NCI-H524 treated with DMSO at 0.1 percent for 48 hours (cell line): ENCODE measurements around the gene MAP4K5.

ENCODE experiments used
- DNase-seq: peaks from one replicate; lab custom pipeline; 2025; lab: John Stamatoyannopoulos, UW

Gene MAP4K5

GRCh38 chr14:50476134-50476533 lies 56.2 kb downstream of the MAP4K5 start:
- DNase-seq: no peak

DNA sequence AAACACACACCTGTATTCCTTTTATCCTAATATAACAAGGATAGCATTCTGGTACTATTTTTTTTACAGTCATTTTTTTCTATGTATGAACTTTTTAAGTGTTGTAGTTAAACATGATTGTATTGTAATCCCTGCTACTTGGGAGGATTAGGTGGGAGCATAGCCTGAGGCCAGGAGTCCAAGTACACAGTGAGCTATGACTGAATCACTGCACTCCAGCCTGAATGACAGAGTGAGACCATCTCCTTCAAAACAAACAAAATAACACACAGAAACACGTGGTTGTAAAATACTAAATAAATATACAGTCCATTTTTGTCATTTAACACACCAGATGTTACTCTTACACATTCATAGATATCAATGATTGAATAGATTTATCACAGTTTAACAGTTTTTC lies 56.9 kb downstream of the MAP4K5 start:
- no peak for DNase-seq

DNA sequence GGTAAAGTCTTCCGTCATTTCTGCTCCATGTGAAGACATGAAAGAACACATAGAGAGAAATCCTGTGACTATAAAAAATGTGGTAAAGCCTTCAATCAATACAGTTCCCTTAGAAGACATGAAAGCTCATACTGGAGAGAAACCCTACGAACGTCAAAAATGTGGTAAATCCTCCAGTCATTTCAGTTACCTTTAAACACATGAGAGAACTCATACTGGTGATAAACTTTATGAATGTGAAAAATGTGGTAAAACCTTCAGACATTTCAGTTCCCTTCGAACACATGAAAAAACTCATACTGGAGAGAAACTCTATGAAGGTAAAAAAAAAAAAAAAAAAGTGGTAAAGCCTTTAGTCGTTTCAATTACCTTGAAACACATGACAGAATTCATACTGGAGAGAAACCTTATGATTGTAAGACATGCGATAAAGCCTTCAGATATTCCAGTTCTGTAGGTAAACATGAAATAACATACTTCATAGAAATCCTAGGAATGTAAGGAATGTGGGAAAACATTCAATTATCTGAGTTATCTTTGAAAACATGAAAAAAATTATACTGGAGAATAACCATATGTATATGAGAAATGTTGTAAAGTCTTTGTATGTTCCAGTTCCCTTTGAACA lies 60.4 kb downstream of the MAP4K5 start:
- no peak for DNase-seq

GRCh38 chr14:50469982-50470381 lies 62.4 kb downstream of the MAP4K5 start:
- no peak for DNase-seq

- no peak for DNase-seq
These were observed 70.3 kb downstream of the MAP4K5 start for GRCh38 chr14:50462111-50462510.

GRCh38 chr14:50453869-50454268 lies 78.5 kb downstream of the MAP4K5 start:
- no peak for DNase-seq

- DNase-seq: no peak
These were observed 79.2 kb downstream of the MAP4K5 start for GRCh38 chr14:50452979-50453705.

DNA sequence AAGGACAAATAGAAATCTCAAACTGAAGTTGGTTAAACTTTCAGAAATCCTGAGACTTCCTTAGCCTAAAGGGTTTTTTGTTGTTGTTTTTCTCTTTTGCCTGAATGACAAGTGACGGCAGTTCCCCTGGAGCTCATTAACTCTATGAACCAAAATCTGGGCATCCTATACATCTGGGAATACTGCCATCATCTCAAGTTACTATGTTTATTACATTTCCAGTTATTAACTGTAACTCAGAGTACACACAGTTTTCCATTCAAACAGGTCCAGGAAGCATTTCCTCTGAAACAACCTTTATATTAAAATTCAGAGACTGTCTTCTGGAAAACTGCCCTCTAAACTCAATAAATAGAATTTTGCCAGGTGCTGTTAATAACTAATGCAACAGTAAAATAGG lies 80.1 kb downstream of the MAP4K5 start:
- DNase-seq: no peak

DNA sequence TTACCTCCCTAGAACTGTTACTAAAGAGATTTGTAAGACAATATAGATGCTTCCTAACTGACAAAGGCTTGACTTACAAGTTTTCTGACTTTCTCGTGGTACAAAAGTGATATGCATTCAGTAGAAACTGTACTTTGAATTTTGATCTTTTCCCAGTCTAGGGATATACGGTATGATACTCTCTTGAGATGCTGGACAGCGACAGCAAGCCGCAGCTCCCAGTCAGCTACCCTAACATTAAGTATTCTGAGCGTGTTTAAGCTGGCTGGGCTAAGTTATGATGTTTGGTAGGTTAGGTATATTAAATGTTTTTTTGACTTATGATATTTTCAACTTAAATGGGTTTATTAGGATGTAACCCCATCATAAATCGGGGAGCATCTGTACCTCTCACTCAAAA lies 80.5 kb downstream of the MAP4K5 start:
- no peak for DNase-seq

GRCh38 chr14:50447461-50447860 lies 84.9 kb downstream of the MAP4K5 start:
- DNase-seq: no peak

DNA sequence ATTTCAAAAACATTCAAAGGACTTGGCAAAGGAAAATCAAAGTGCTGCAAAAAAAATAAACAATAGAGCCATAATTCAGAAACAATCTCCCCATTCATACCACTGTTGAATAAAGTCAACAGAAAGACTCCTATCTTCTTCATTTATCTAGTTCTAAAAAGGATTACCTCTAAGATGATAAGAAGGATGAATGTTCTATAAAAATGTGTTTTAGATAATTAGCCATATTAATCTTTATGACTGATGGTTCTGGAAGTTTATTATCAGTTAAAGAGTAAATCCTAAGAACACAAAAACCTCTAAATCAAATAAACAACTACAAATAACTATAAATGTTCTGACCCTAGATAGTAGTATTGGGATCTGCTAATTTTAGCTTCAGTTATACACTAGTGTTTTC lies 97.8 kb downstream of the MAP4K5 start:
- no peak for DNase-seq

DNA sequence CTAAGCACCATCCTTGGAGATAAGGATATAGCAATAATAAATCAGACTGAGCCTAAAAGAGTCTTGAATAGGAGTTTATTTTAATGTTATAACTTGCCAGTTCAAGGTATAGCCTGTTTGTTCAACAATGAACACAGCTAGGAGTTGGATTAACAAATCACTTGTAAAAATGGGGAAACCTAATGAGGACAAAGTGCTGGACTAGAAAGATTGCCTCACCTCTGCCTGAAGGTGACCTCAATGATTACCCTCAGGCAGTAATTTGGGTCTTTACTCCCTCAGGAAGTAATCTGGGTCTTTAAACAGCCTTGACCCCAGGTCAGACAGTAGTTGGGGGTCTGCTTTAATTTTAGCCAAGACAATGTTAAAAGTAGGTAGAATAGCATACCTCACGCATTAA lies 100.2 kb downstream of the MAP4K5 start:
- DNase-seq: no peak

DNA sequence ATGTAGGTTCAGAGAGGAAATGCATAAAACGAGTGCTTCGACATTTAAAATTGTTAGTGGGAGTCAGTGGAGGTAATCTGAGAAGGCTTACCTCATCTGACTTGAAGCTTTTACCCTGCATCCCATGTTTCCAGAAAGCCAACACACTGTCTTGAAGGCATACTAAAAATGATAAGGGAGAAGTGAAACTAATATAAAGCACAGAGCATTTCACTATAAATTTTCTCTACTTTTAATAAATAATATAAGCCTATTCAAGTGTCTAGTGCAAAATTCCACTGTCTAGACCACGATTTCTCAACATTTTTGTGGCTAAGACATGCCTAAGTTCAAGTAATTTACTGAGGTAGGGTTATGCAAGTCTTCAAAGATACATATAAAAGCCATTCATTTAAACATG lies 106.6 kb downstream of the MAP4K5 start:
- no peak for DNase-seq

DNA sequence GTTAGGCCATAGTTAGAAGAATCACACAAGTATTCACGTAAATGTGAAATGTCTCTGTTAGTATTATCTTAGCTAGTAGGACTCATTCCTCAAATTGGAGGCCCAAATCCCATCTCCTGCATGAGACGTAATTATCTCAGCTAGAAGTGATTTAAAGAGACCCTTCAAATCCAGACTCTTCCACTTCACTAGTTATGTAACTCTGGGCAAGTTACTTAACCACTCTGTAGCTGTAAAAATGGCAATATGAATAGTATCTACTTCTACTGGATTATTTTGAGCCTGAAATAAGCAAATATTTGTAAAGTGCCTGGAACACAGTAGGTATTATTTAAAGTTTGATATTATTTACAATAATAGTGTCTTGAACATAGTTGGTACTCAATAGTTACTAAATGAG lies 107.3 kb downstream of the MAP4K5 start:
- DNase-seq: no peak

GRCh38 chr14:50423529-50423928 lies 108.8 kb downstream of the MAP4K5 start:
- no peak for DNase-seq

GRCh38 chr14:50421499-50421898 lies 110.9 kb downstream of the MAP4K5 start:
- DNase-seq: no peak

DNA sequence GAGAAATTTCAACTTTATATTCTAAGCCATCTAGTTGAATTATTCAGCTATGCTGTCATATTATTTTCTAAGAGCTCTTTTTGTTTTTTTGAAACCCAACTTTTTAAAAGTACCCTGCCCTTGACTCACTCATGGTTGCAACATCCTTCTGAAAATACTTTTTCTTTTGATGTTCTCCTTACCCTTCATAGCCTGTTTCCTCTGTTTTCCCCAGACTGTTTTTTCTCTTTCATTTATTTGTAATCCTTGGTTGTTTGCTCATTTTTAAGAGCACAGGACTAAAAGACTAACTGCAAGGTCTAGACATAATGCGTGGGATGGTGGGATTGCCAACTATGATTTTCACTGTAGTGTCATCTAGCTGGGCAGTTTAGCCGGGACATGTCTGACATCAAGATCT lies 114.5 kb downstream of the MAP4K5 start:
- no peak for DNase-seq

- no peak for DNase-seq
These were observed 121.4 kb downstream of the MAP4K5 start for GRCh38 chr14:50410921-50411320.

- no peak for DNase-seq
These were observed 122.3 kb downstream of the MAP4K5 start for GRCh38 chr14:50410071-50410470.

GRCh38 chr14:50407111-50407812 lies 125.1 kb downstream of the MAP4K5 start:
- no peak for DNase-seq

GRCh38 chr14:50403419-50403818 lies 128.9 kb downstream of the MAP4K5 start:
- DNase-seq: no peak

DNA sequence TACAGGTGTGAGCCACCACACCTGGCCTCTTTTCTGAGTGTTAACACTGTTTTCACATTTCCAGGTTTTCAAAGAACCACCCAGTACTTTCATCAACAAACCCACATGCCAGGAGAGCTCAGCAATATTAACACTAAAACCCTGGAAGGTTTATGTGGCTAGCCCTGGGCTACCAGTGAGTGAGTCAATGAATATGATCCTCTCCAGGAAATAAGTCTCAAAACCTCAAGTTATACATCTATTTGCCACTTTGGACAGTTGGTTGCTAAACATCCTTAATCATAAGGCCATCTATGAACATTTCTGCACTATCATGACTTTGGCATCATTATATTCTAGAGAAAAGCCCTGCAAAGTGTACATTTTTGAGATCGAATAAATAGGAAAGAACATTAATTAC lies 129.4 kb downstream of the MAP4K5 start:
- no peak for DNase-seq

DNA sequence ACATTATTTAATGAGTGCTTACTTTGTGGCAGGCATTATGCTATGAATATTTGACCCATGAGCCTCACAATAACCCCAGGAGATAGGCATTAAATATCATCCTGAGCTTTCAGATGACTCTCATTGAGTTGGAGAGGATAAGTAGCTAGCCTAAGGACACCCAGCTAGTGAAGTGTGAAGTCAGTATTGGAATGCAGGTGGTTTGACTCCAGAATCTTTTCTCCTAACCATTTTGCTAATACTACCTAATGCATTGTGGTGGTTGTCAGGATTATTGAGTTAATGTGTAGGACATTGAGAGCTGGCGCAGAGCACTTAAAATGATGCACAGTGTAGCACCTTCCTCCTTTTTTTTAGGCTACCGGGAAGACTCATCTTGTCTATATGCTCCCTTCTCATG lies 131.9 kb downstream of the MAP4K5 start:
- no peak for DNase-seq
